K562 (cell line): ENCODE results near the gene FXN. TPM values are rescaled to one million over a fixed set of nuclear protein-coding genes. Genes with fewer than 3 reads are reported as not detected.

Experiments used
- ATF7 ChIP-seq: fragments of 450-650 bp; IDR thresholded peaks from 2 replicates; pipeline ENCODE4 v1.7.1; 2014; ENCODE audit warnings: mild to moderate bottlenecking, moderate library complexity
- CREM ChIP-seq: IDR thresholded peaks from 2 replicates; pipeline ENCODE4 v1.6.1; 2014; ENCODE audit warnings: antibody characterized with exemption, low read depth
- CTCF ChIP-seq, 3 experiments: IDR thresholded peaks in 2 of 3; conservative IDR thresholded peaks in 1 of 3; 2 replicates each; pipeline ENCODE4 v1.5.1; 2011 to 2012; ENCODE audit warnings: low read length in 3 of 3, mild to moderate bottlenecking in 3 of 3, control low read depth in 2 of 3, improper control_type of control experiment in 1 of 3, inconsistent platforms in 1 of 3, low read depth in 1 of 3, mixed read lengths in 1 of 3, moderate library complexity in 1 of 3; ENCODE audit not compliant: insufficient read depth in 2 of 3
- EGR1 ChIP-seq: fragments of 450-650 bp; conservative IDR thresholded peaks from 2 replicates; pipeline ENCODE4 v1.6.1; 2017; ENCODE audit warnings: mild to moderate bottlenecking
- FOXP4 ChIP-seq: sonication (generic); formaldehyde crosslinking; IDR thresholded peaks from 2 replicates; pipeline ENCODE4 v1.8.0; 2022; ENCODE audit warnings: mild to moderate bottlenecking, missing genetic modification reagents, borderline replicate concordance
- HOXB6 ChIP-seq: fragments of 250-450 bp; sonication (Bioruptor Pico); IDR thresholded peaks from 2 replicates; pipeline ENCODE4 v1.5.1; 2022; ENCODE audit warnings: mild to moderate bottlenecking, borderline replicate concordance
- KLF10 ChIP-seq: fragments of 250-450 bp; sonication (Bioruptor Pico); IDR thresholded peaks from 2 replicates; pipeline ENCODE4 v1.6.1; 2021; ENCODE audit warnings: matching md5 sums
- LARP7 ChIP-seq: fragments of 450-650 bp; IDR thresholded peaks from 2 replicates; pipeline ENCODE4 v1.6.1; 2016
- MAX ChIP-seq: sonication (generic); formaldehyde crosslinking; IDR thresholded peaks from 2 replicates; pipeline ENCODE4 v1.9.0; 2022; ENCODE audit warnings: mild to moderate bottlenecking, missing genetic modification reagents
- NUFIP1 ChIP-seq: fragments of 450-650 bp; IDR thresholded peaks from 2 replicates; pipeline ENCODE4 v1.6.1; 2018; ENCODE audit not compliant: partially characterized antibody
- PKNOX1 ChIP-seq: fragments of 450-650 bp; IDR thresholded peaks from 2 replicates; pipeline ENCODE4 v1.6.1; 2016
- RBFOX2 ChIP-seq: fragments of 200-400 bp; formaldehyde crosslinking; IDR thresholded peaks from 2 replicates; pipeline ENCODE4 v1.6.1; 2017; ENCODE audit warnings: low read depth, mild to moderate bottlenecking, low read length, moderate library complexity
- RCOR1 ChIP-seq, 2 experiments: IDR thresholded peaks; 2 replicates each; pipeline ENCODE4 v1.6.1; 2012; ENCODE audit warnings: low read depth in 2 of 2, low read length in 2 of 2, borderline replicate concordance in 1 of 2, improper control_type of control experiment in 1 of 2
- RUNX1 ChIP-seq: sonication (generic); IDR thresholded peaks from 2 replicates; pipeline ENCODE4 v1.6.1; 2016; ENCODE audit warnings: antibody characterized with exemption, low read depth
- SPI1 ChIP-seq: IDR thresholded peaks from 2 replicates; pipeline ENCODE4 v1.6.1; 2011; ENCODE audit warnings: low read depth, low read length, control low read depth, borderline replicate concordance
- SRSF7 ChIP-seq: fragments of 200-400 bp; formaldehyde crosslinking; optimal IDR thresholded peaks from 2 replicates; pipeline ENCODE3; 2017; ENCODE audit warnings: mild to moderate bottlenecking, low read depth, low read length
- TAL1 ChIP-seq: fragments of 450-650 bp; IDR thresholded peaks from 2 replicates; pipeline ENCODE4 v1.6.1; 2016; ENCODE audit warnings: mild to moderate bottlenecking
- ZMIZ1 ChIP-seq, 2 experiments: fragments of 150-350 bp in 1 of 2; IDR thresholded peaks; 2 replicates each; pipeline ENCODE4 v1.6.1; 2012 to 2016; ENCODE audit warnings: low read depth in 2 of 2, low read length in 2 of 2, mild to moderate bottlenecking in 1 of 2, moderate library complexity in 1 of 2
- ZNF395 ChIP-seq: fragments of 200-800 bp; sonication (Bioruptor generic); IDR thresholded peaks from 2 replicates; pipeline ENCODE4 v1.6.1; 2017; ENCODE audit warnings: missing genetic modification characterization, missing compliant biosample characterization
- polyA plus RNA-seq, 8 experiments: library from polyadenylated mRNA; depleted of rRNA in 4 of 8; stranded (reverse) in 5 of 8; unstranded in 3 of 8; fragments of >200 nt; fragmentation: Nextera tagmentation in 2 of 8; fragmentation: Illumina TruSeq in 1 of 8; extraction: Ambion mirVana in 2 of 8; extraction: Trizol in 1 of 8; gene quantifications; 2 replicates each; pipeline versions ENCODE4 v1.2.1 to v1.2.3, GENCODE V29; 2011 to 2014; ENCODE audit warnings: inconsistent platforms in 1 of 8, missing spikeins in 1 of 8
- total RNA-seq, 7 experiments: library from RNA; depleted of rRNA in 6 of 7; stranded (reverse); fragments of >200 nt in 6 of 7; fragmentation: Illumina TruSeq in 2 of 7; extraction: Trizol in 2 of 7; gene quantifications; 2 replicates each; pipeline versions ENCODE4 v1.2.1 to v1.2.3, GENCODE V29; 2011 to 2021; ENCODE audit warnings: low replicate concordance in 1 of 7

FXN gene
- total and polyA plus RNA-seq, 9 of the 15 experiments (the other 6 are each of a cell fraction or from before 2014, with no cell fraction given) = 7.6 to 51.5 (median 30.3) TPM

- TF ChIP-seq ZNF395 (CRISPR knock-in tag) (no peak), MAX (CRISPR knock-in tag) (0 out of 2 replicates have a peak, but pooled peaks have one; percentile 21), EGR1 (no peak), LARP7 (no peak), FOXP4 (CRISPR knock-in tag) (no peak), CTCF (IDR thresholded peaks at IDR 0.05 in 2 of 3, conservative IDR thresholded peaks at IDR 0.05 in 1 of 3; ENCODE audit: insufficient read depth in 2 of 3, low read depth in 1 of 3, low read length in 3 of 3) (peak in 2 of 3 experiments; percentile 27 to 29; a peak in 1 of 6 replicates), NUFIP1 (no peak), RUNX1 (no peak), ATF7 (no peak), PKNOX1 (peak; percentile 49), ZMIZ1 (IDR thresholded peaks at IDR 0.05; ENCODE audit: low read depth in 2 of 2, low read length in 2 of 2) (no peak), RBFOX2 (no peak), CREM (peak; percentile 17; the same call in 1 of the 2 replicates), TAL1 (no peak), RCOR1 (IDR thresholded peaks at IDR 0.05; ENCODE audit: borderline replicate concordance in 1 of 2, low read depth in 2 of 2, low read length in 2 of 2) (0 out of 4 replicates have a peak, but pooled peaks of 1 of the 2 experiments have one; percentile 24), KLF10 (CRISPR knock-in tag) (no peak), SRSF7 (no peak), SPI1 (peak; percentile 16; the same call in 1 of the 2 replicates), HOXB6 (CRISPR knock-in tag) (no peak)
Measured at GRCh38 chr9:68998812-68999211, 36.7 kb upstream of the FXN start (continued).
